Measurements from ENCODE around the gene LDHA. TPM values are rescaled to one million over a fixed set of nuclear protein-coding genes. Genes with fewer than 3 reads are reported as not detected.

LDHA gene
- total and polyA plus RNA-seq, 2 of the 13 experiments (the other 11 are each of a cell fraction or from before 2014, with no cell fraction given) = 805 to 1,547 TPM

DNA sequence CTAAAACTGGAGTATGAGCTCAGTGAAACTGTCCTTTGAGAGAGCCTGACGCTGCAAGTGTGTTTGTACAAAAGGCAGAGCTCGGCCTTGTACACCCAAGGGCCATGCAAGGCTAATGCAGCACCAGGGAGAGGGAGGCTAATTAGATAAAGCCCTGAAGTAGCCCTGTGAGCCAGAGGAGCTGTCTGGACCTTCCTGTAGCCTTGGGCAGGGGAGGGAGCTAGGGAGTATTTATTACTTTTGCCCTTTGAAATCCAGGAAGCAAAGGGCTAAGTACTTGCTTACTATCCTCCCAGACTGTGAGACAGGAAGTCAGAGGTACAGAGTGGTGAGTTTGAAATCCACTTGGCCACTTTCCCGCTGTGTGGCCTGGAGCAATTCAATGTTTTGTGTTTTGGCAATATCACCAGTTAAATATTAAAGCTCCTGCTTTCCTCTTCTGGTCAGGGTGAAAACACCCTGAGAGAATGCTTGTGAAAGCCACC lies 10.2 kb upstream of the LDHA start (continued):
- TF ChIP-seq, protein P1, sequence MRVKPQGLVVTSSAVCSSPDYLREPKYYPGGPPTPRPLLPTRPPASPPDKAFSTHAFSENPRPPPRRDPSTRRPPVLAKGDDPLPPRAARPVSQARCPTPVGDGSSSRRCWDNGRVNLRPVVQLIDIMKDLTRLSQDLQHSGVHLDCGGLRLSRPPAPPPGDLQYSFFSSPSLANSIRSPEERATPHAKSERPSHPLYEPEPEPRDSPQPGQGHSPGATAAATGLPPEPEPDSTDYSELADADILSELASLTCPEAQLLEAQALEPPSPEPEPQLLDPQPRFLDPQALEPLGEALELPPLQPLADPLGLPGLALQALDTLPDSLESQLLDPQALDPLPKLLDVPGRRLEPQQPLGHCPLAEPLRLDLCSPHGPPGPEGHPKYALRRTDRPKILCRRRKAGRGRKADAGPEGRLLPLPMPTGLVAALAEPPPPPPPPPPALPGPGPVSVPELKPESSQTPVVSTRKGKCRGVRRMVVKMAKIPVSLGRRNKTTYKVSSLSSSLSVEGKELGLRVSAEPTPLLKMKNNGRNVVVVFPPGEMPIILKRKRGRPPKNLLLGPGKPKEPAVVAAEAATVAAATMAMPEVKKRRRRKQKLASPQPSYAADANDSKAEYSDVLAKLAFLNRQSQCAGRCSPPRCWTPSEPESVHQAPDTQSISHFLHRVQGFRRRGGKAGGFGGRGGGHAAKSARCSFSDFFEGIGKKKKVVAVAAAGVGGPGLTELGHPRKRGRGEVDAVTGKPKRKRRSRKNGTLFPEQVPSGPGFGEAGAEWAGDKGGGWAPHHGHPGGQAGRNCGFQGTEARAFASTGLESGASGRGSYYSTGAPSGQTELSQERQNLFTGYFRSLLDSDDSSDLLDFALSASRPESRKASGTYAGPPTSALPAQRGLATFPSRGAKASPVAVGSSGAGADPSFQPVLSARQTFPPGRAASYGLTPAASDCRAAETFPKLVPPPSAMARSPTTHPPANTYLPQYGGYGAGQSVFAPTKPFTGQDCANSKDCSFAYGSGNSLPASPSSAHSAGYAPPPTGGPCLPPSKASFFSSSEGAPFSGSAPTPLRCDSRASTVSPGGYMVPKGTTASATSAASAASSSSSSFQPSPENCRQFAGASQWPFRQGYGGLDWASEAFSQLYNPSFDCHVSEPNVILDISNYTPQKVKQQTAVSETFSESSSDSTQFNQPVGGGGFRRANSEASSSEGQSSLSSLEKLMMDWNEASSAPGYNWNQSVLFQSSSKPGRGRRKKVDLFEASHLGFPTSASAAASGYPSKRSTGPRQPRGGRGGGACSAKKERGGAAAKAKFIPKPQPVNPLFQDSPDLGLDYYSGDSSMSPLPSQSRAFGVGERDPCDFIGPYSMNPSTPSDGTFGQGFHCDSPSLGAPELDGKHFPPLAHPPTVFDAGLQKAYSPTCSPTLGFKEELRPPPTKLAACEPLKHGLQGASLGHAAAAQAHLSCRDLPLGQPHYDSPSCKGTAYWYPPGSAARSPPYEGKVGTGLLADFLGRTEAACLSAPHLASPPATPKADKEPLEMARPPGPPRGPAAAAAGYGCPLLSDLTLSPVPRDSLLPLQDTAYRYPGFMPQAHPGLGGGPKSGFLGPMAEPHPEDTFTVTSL (CRISPR knock-in tag; IDR thresholded peaks at IDR 0.05; ENCODE audit: borderline replicate concordance) = no peak
- TF ChIP-seq ZNF629 (CRISPR knock-in tag; conservative IDR thresholded peaks at IDR 0.05) (0 out of 2 replicates have a peak, but pooled peaks have one; percentile 27), NFE2L1 (CRISPR knock-in tag; IDR thresholded peaks at IDR 0.05; ENCODE audit: borderline replicate concordance) (no peak), NFYB (CRISPR knock-in tag; IDR thresholded peaks at IDR 0.05) (no peak), ZNF749 (CRISPR knock-in tag; IDR thresholded peaks at IDR 0.05; ENCODE audit: borderline replicate concordance) (no peak), PHF21A (CRISPR knock-in tag; IDR thresholded peaks at IDR 0.05) (peak; percentile 64; the same call in 1 of the 2 replicates), POGZ (CRISPR knock-in tag; IDR thresholded peaks at IDR 0.05) (no peak), RARA (CRISPR knock-in tag; IDR thresholded peaks at IDR 0.05) (0 out of 2 replicates have a peak, but pooled peaks have one; percentile 31), SAP130 (CRISPR knock-in tag; IDR thresholded peaks at IDR 0.05; ENCODE audit: low read depth) (peak; percentile 81), YEATS2 (CRISPR knock-in tag; IDR thresholded peaks at IDR 0.05; ENCODE audit: borderline replicate concordance) (no peak), ZNF143 (CRISPR knock-in tag; IDR thresholded peaks at IDR 0.05) (no peak), NR2F6 (IDR thresholded peaks at IDR 0.05) (0 out of 2 replicates have a peak, but pooled peaks have one; percentile 5), NR2F6 (CRISPR knock-in tag; IDR thresholded peaks at IDR 0.05) (peak; percentile 49), IRF2 (CRISPR knock-in tag; IDR thresholded peaks at IDR 0.05) (peak; percentile 39; the same call in 1 of the 2 replicates)
- TF ChIP-seq, protein P2, sequence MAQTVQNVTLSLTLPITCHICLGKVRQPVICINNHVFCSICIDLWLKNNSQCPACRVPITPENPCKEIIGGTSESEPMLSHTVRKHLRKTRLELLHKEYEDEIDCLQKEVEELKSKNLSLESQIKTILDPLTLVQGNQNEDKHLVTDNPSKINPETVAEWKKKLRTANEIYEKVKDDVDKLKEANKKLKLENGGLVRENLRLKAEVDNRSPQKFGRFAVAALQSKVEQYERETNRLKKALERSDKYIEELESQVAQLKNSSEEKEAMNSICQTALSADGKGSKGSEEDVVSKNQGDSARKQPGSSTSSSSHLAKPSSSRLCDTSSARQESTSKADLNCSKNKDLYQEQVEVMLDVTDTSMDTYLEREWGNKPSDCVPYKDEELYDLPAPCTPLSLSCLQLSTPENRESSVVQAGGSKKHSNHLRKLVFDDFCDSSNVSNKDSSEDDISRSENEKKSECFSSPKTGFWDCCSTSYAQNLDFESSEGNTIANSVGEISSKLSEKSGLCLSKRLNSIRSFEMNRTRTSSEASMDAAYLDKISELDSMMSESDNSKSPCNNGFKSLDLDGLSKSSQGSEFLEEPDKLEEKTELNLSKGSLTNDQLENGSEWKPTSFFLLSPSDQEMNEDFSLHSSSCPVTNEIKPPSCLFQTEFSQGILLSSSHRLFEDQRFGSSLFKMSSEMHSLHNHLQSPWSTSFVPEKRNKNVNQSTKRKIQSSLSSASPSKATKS (CRISPR knock-in tag; IDR thresholded peaks at IDR 0.05) = no peak
- TF ChIP-seq, protein P3, sequence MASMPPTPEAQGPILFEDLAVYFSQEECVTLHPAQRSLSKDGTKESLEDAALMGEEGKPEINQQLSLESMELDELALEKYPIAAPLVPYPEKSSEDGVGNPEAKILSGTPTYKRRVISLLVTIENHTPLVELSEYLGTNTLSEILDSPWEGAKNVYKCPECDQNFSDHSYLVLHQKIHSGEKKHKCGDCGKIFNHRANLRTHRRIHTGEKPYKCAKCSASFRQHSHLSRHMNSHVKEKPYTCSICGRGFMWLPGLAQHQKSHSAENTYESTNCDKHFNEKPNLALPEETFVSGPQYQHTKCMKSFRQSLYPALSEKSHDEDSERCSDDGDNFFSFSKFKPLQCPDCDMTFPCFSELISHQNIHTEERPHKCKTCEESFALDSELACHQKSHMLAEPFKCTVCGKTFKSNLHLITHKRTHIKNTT (CRISPR knock-in tag; IDR thresholded peaks at IDR 0.05) = no peak
- TF ChIP-seq, protein P4, sequence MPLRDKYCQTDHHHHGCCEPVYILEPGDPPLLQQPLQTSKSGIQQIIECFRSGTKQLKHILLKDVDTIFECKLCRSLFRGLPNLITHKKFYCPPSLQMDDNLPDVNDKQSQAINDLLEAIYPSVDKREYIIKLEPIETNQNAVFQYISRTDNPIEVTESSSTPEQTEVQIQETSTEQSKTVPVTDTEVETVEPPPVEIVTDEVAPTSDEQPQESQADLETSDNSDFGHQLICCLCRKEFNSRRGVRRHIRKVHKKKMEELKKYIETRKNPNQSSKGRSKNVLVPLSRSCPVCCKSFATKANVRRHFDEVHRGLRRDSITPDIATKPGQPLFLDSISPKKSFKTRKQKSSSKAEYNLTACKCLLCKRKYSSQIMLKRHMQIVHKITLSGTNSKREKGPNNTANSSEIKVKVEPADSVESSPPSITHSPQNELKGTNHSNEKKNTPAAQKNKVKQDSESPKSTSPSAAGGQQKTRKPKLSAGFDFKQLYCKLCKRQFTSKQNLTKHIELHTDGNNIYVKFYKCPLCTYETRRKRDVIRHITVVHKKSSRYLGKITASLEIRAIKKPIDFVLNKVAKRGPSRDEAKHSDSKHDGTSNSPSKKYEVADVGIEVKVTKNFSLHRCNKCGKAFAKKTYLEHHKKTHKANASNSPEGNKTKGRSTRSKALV (CRISPR knock-in tag; IDR thresholded peaks at IDR 0.05) = no peak
- TF ChIP-seq, protein P5, sequence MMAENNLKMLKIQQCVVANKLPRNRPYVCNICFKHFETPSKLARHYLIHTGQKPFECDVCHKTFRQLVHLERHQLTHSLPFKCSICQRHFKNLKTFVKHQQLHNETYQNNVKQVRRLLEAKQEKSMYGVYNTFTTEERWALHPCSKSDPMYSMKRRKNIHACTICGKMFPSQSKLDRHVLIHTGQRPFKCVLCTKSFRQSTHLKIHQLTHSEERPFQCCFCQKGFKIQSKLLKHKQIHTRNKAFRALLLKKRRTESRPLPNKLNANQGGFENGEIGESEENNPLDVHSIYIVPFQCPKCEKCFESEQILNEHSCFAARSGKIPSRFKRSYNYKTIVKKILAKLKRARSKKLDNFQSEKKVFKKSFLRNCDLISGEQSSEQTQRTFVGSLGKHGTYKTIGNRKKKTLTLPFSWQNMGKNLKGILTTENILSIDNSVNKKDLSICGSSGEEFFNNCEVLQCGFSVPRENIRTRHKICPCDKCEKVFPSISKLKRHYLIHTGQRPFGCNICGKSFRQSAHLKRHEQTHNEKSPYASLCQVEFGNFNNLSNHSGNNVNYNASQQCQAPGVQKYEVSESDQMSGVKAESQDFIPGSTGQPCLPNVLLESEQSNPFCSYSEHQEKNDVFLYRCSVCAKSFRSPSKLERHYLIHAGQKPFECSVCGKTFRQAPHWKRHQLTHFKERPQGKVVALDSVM (CRISPR knock-in tag; IDR thresholded peaks at IDR 0.05) = no peak
